Transverse colon (tissue), 4 donors: ENCODE data around the gene GALNT6. TPM values are rescaled to one million over a fixed set of nuclear protein-coding genes. Genes with fewer than 3 reads are reported as not detected.

Experiments
- DNase-seq: peaks from one replicate; pipeline ENCODE4 v3.0.0-alpha.2; 2019
- H3K27ac ChIP-seq, 4 donors: fragments of 200-600 bp; sonication (generic); 2 replicates each; pipeline ENCODE4 v1.5.1; 2016 to 2018; ENCODE audit warnings: inconsistent platforms in 4 of 4
- H3K27me3 ChIP-seq: fragments of 200-600 bp; sonication (generic); 2 replicates; pipeline ENCODE4 v1.5.1; 2017; ENCODE audit warnings: inconsistent platforms
- H3K36me3 ChIP-seq, 4 donors: fragments of 200-600 bp; sonication (generic); 2 replicates each; pipeline ENCODE4 v1.5.1; 2017 to 2019; ENCODE audit warnings: inconsistent platforms in 4 of 4
- H3K4me1 ChIP-seq, 4 donors: fragments of 200-600 bp; sonication (generic); 2 replicates each; pipeline ENCODE4 v1.5.1; 2017 to 2020; ENCODE audit warnings: inconsistent platforms in 4 of 4
- H3K4me3 ChIP-seq, 4 donors: fragments of 200-600 bp; sonication (generic); 1 replicate in 1 of 4; 2 replicates in 3 of 4; pipeline versions ENCODE4 v1.5.1 to v1.6.1; 2017 to 2019; ENCODE audit warnings: inconsistent platforms in 4 of 4
- H3K9me3 ChIP-seq, 2 donors: fragments of 200-600 bp; sonication (generic); 2 replicates each; pipeline ENCODE4 v1.5.1; 2017 to 2019; ENCODE audit warnings: inconsistent platforms in 2 of 2
- EP300 ChIP-seq: sonication (generic); formaldehyde crosslinking; IDR thresholded peaks from one replicate; pipeline ENCODE4 v1.6.1; 2017; ENCODE audit warnings: antibody characterized with exemption, low read depth
- POLR2A ChIP-seq: fragments of 450-650 bp; IDR thresholded peaks from one replicate; pipeline ENCODE4 v1.6.1; 2016; ENCODE audit warnings: antibody characterized with exemption, mild to moderate bottlenecking, moderate library complexity
- POLR2AphosphoS5 ChIP-seq, 3 donors: sonication (generic); formaldehyde crosslinking; IDR thresholded peaks; one replicate each; pipeline ENCODE4 v1.6.1; 2016; ENCODE audit warnings: antibody characterized with exemption in 3 of 3
- WGBS, 2 donors: methylation state at CpG; one replicate each; pipeline ENCODE4 v1.1.5; 2018; ENCODE audit warnings: low coverage in 1 of 2; 5-methylcytosine and 5-hydroxymethylcytosine counted together
- in situ Hi-C, 4 donors: fragments of 200-750 bp; cut with MboI; loops; one replicate each; pipeline versions ENCODE4 v1.15.0 to v1.15.1; 2017; ENCODE audit warnings: low sequenced_read_pairs in 3 of 4, low pct_ligation_motif_present in 1 of 4, low pct_unique_long_range_greater_than_20kb in 1 of 4
- intact Hi-C: fragments of 100-400 bp; cut with DNase I; formaldehyde crosslinking; loops from one replicate; pipeline ENCODE4 v1.15.1; 2023; ENCODE audit warnings: low total_unique reads
- total RNA-seq, 4 donors: library from RNA; depleted of rRNA; stranded (reverse); fragments of >200 nt; gene quantifications; one replicate each; pipeline ENCODE4 v1.1.0, GENCODE V29; 2016
- TF ChIP-seq, protein P1 (sequence below), 5 experiments: fragments of 200-600 bp in 3 of 5; fragments of 450-650 bp in 2 of 5; sonication (generic) in 3 of 5; IDR thresholded peaks; 1 replicate in 2 of 5; 2 replicates in 3 of 5; pipeline ENCODE4 v1.5.1; 2016 to 2017; ENCODE audit warnings: antibody characterized with exemption in 5 of 5, inconsistent platforms in 3 of 5, mild to moderate bottlenecking in 2 of 5, moderate library complexity in 1 of 5

Gene GALNT6
- total RNA-seq, 4 donors from 2014 or later: 17.5 to 52.7 (median 26.8) TPM

- TF ChIP-seq EP300: no peak
- TF ChIP-seq, protein P1, sequence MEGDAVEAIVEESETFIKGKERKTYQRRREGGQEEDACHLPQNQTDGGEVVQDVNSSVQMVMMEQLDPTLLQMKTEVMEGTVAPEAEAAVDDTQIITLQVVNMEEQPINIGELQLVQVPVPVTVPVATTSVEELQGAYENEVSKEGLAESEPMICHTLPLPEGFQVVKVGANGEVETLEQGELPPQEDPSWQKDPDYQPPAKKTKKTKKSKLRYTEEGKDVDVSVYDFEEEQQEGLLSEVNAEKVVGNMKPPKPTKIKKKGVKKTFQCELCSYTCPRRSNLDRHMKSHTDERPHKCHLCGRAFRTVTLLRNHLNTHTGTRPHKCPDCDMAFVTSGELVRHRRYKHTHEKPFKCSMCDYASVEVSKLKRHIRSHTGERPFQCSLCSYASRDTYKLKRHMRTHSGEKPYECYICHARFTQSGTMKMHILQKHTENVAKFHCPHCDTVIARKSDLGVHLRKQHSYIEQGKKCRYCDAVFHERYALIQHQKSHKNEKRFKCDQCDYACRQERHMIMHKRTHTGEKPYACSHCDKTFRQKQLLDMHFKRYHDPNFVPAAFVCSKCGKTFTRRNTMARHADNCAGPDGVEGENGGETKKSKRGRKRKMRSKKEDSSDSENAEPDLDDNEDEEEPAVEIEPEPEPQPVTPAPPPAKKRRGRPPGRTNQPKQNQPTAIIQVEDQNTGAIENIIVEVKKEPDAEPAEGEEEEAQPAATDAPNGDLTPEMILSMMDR (IDR thresholded peaks at IDR 0.05): peak; percentile 55 to 78 (median 66)
- no peak for TF ChIP-seq POLR2AphosphoS5 (IDR thresholded peaks at IDR 0.05)
- no peaks in the 10 kb centered on the region for H3K9me3 ChIP-seq
- peak; percentile 78 for DNase-seq
- H3K4me3 ChIP-seq: peak within 1 kb of the TSS; percentile 16 to 55 (median 38)
- no peaks in the 10 kb centered on the region for H3K36me3 ChIP-seq
- WGBS, 2 donors: 7 to 67% methylated on average over 1 to 52 of the region's 73 CpGs
- H3K27me3 ChIP-seq: peaks cover 12% of the 10 kb centered on the region
- H3K4me1 ChIP-seq: peaks cover 0 to 15% (median 11%) of the 10 kb centered on the region in 4 donors
- intact Hi-C loops: loop anchor here (10.0 kb wide), 1 partner anchor 100 kb away; no protein-coding TSS in a partner anchor
- in situ Hi-C loops: loop anchor here in 3 of 4 donors (5.0 to 10.0 kb wide), 4 partner anchors 100 to 400 kb away; a partner anchor contains a TSS
- no peak within 1 kb of the TSS for H3K27ac ChIP-seq
Observed at GRCh38 chr12:51424662-51425539, 33.7 kb upstream of the GALNT6 start, which contains the start of gene SLC4A8. Gene SLC4A8, plus strand, starts transcription at chr12:51424831. Its CDS starts 157 bp downstream, at chr12:51424988.

DNA sequence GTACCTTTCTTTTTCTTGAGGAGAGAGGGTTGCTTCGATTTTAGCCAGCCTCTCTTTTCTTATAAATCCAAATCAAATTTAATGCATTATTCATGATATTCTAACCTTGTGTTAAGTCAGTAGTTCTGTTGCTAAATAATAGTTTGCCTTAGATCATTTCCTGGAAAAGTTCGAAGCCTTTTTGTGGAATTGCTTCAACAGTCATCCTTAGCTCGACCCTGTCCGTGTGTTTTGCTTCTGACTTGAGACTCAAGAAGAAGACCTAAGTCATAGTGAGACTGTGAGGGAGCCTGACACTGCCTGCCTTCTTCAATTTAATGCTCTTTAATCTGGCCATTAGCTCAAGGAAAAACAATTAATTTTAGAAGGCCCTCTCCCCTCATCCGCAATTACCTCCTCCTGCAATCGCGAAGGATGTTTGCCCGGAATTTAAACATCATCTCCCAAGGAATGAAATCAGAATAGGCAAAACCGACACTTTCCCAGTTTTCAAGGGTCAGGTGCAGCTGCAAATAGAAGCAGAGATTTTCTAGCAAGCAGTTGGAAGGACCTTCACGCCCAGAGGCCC is 33.0 kb upstream of the GALNT6 start:
- in situ Hi-C loops: loop anchor here in 3 of 4 donors (5.0 to 10.0 kb wide), 4 partner anchors 101 to 401 kb away; a partner anchor contains a TSS
- H3K9me3 ChIP-seq: no peaks in the 10 kb centered on the region
- peaks cover 0 to 12% (median 11%) of the 10 kb centered on the region in 4 donors for H3K4me1 ChIP-seq
- DNase-seq: no peak
- TF ChIP-seq POLR2AphosphoS5 (IDR thresholded peaks at IDR 0.05) (no peak), POLR2A (no peak), EP300 (no peak)
- TF ChIP-seq, protein P1 (IDR thresholded peaks at IDR 0.05): no peak
- H3K36me3 ChIP-seq: no peaks in the 10 kb centered on the region
- intact Hi-C loops: loop anchor here (10.0 kb wide), 1 partner anchor 101 kb away; no protein-coding TSS in a partner anchor
- WGBS, 2 donors: 24% methylated on average over 9 to 10 of the region's 10 CpGs
- peak overlapping the region in 2 of 4 donors; percentile 45 to 55 for H3K4me3 ChIP-seq
- H3K27me3 ChIP-seq: peaks cover 12% of the 10 kb centered on the region
- H3K27ac ChIP-seq: no peak overlapping the region

GRCh38 chr12:51421266-51421884 is 30.2 kb upstream of the GALNT6 start:
- H3K4me1 ChIP-seq: peaks cover 0 to 12% (median 11%) of the 10 kb centered on the region in 4 donors
- DNase-seq: peak; percentile 46
- H3K9me3 ChIP-seq: no peaks in the 10 kb centered on the region
- TF ChIP-seq EP300 (no peak), POLR2AphosphoS5 (IDR thresholded peaks at IDR 0.05) (no peak), POLR2A (no peak)
- TF ChIP-seq, protein P1 (IDR thresholded peaks at IDR 0.05): peak; percentile 35 to 68 (median 56)
- in situ Hi-C loops: loop anchor here in 3 of 4 donors (5.0 to 10.0 kb wide), 4 partner anchors 103 to 403 kb away; a partner anchor contains a TSS
- no peaks in the 10 kb centered on the region for H3K36me3 ChIP-seq
- intact Hi-C loops: loop anchor here (10.0 kb wide), 1 partner anchor 103 kb away; no protein-coding TSS in a partner anchor
- 21 to 49% methylated on average over 3 to 5 of the region's 5 CpGs for WGBS, 2 donors
- peaks cover 12% of the 10 kb centered on the region for H3K27me3 ChIP-seq
- no peak overlapping the region for H3K27ac ChIP-seq
- no peak overlapping the region for H3K4me3 ChIP-seq
